Activated gamma-delta T cell (primary cell): ENCODE data around the gene SPATA6L.

ENCODE experiments used
- DNase-seq: peaks from one replicate; lab custom pipeline; 2025; lab: John Stamatoyannopoulos, UW

SPATA6L gene

GRCh38 chr9:4585135-4585534 is 81.1 kb downstream of the SPATA6L start:
- no peak for DNase-seq

- DNase-seq: no peak
Measured at GRCh38 chr9:4584636-4585035, 81.6 kb downstream of the SPATA6L start.

- no peak for DNase-seq
Measured at GRCh38 chr9:4583001-4583400, 83.3 kb downstream of the SPATA6L start.

- no peak for DNase-seq
Measured at GRCh38 chr9:4581861-4582565, 84.3 kb downstream of the SPATA6L start.

- no peak for DNase-seq
Measured at GRCh38 chr9:4581035-4581760, 85.1 kb downstream of the SPATA6L start.

- no peak for DNase-seq
Measured at GRCh38 chr9:4579001-4579400, 87.3 kb downstream of the SPATA6L start.

GRCh38 chr9:4576448-4576847 is 89.8 kb downstream of the SPATA6L start:
- DNase-seq: no peak

GRCh38 chr9:4575997-4576396 is 90.3 kb downstream of the SPATA6L start:
- no peak for DNase-seq

GRCh38 chr9:4574657-4575243 is 91.5 kb downstream of the SPATA6L start:
- no peak for DNase-seq

- DNase-seq: no peak
Measured at GRCh38 chr9:4573634-4574389, 92.5 kb downstream of the SPATA6L start.

- no peak for DNase-seq
Measured at GRCh38 chr9:4573176-4573575, 93.1 kb downstream of the SPATA6L start.

- no peak for DNase-seq
Measured at GRCh38 chr9:4572184-4572826, 94.0 kb downstream of the SPATA6L start.

GRCh38 chr9:4569101-4569500 is 97.2 kb downstream of the SPATA6L start:
- no peak for DNase-seq

GRCh38 chr9:4567601-4568000 is 98.7 kb downstream of the SPATA6L start:
- no peak for DNase-seq

- DNase-seq: no peak
Measured at GRCh38 chr9:4566806-4567205, 99.5 kb downstream of the SPATA6L start.

GRCh38 chr9:4563105-4563504 is 103.2 kb downstream of the SPATA6L start:
- DNase-seq: no peak

- no peak for DNase-seq
Measured at GRCh38 chr9:4559261-4560182, 106.8 kb downstream of the SPATA6L start.

- DNase-seq: no peak
Measured at GRCh38 chr9:4558371-4558998, 107.8 kb downstream of the SPATA6L start.

- DNase-seq: no peak
Measured at GRCh38 chr9:4555236-4555635, 111.0 kb downstream of the SPATA6L start.

GRCh38 chr9:4553951-4554381 is 112.3 kb downstream of the SPATA6L start:
- DNase-seq: no peak
